SK-N-MC (cell line): ENCODE results near the gene PDLIM4.
A peak's percentile ranks its signal among the peaks of the same experiment; 100 is the strongest.

Source experiments
- DNase-seq: peaks from one replicate; pipeline ENCODE4 v3.0.0-alpha.2; 2011; ENCODE audit warnings: low read depth, low spot score
- H3K27ac ChIP-seq: fragments of 200-600 bp; sonication (generic); 2 replicates; pipeline ENCODE4 v1.5.1; 2016; ENCODE audit warnings: mixed run types
- H3K36me3 ChIP-seq: fragments of 200-600 bp; sonication (generic); 2 replicates; pipeline ENCODE4 v1.6.1; 2017; ENCODE audit warnings: antibody characterized with exemption, low read length, mixed read lengths; ENCODE audit not compliant: insufficient read depth
- H3K4me3 ChIP-seq: fragments of 200-600 bp; sonication (generic); 2 replicates; pipeline ENCODE4 v1.5.1; 2016
- H3K9ac ChIP-seq: fragments of 200-600 bp; sonication (generic); 2 replicates; pipeline ENCODE4 v1.8.0; 2017; ENCODE audit warnings: mixed run types, mixed read lengths; ENCODE audit not compliant: insufficient read length
- H3K9me3 ChIP-seq: fragments of 200-600 bp; sonication (generic); 2 replicates; pipeline ENCODE4 v1.6.1; 2017; ENCODE audit warnings: low read depth, mild to moderate bottlenecking, antibody characterized with exemption, low read length, moderate library complexity, mixed read lengths
- EZH2 ChIP-seq: fragments of 200-600 bp; sonication (generic); IDR thresholded peaks from one replicate; pipeline ENCODE4 v1.6.1; 2017; ENCODE audit warnings: antibody characterized with exemption
- FOXP2 ChIP-seq: optimal IDR thresholded peaks from 2 replicates; pipeline ENCODE3; 2011; ENCODE audit warnings: mild to moderate bottlenecking, moderate library complexity; ENCODE audit not compliant: insufficient read depth; ENCODE audit errors: extremely low read length, control extremely low read depth
- POLR2AphosphoS5 ChIP-seq: IDR thresholded peaks from 2 replicates; pipeline ENCODE4 v1.6.1; 2012; ENCODE audit warnings: mild to moderate bottlenecking, low read depth, low read length, borderline replicate concordance

The PDLIM4 gene

DNA sequence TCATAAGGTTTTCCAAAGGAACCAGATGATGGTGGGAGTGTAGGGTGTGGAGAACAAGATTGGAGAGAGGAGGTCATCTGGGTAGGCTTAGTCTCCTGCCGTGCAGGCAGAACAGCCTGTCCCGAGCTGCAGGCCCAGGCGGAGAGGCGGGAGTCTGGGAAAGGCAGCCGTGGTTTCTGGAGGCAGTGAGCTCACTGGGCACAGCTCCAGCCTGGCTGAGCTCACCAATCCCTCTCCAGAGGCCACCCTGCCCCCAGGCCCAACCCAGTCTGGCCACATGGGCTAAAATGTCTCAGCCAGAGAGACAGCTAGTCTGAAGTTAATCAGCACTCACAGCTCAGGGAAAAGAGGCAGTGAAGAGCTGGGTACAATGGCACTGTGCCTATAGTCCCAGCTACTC lies 42.2 kb upstream of the PDLIM4 start:
- no peaks in the 10 kb centered on the region for H3K36me3 ChIP-seq
- no peak overlapping the region for H3K9ac ChIP-seq
- no peak for TF ChIP-seq FOXP2
- no peak for TF ChIP-seq POLR2AphosphoS5
- TF ChIP-seq EZH2 = no peak
- H3K4me3 ChIP-seq = no peak overlapping the region
- H3K27ac ChIP-seq = no peak overlapping the region
- DNase-seq = no peak
- no peaks in the 10 kb centered on the region for H3K9me3 ChIP-seq

DNA sequence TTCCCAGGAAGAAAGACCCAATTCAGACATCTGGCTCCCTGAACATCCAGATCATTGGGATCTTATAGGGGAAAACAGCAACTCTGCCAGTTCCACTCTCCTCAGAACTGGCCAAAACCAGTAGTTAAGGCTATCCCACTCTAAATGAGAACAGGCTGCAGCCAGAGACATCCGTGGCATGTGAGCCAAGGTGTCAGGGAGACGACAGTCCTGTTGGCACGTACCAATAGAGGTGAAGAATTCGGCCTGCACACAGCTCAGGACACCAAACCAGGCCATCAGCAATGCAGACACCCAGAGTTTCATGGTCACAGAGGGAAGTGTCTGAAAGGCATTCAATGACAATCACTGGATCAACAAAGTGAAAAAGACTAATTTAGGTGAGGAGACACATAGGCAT lies 39.2 kb upstream of the PDLIM4 start:
- no peaks in the 10 kb centered on the region for H3K36me3 ChIP-seq
- no peak overlapping the region for H3K9ac ChIP-seq
- DNase-seq = no peak
- no peaks in the 10 kb centered on the region for H3K9me3 ChIP-seq
- TF ChIP-seq POLR2AphosphoS5 (no peak), EZH2 (no peak), FOXP2 (no peak)
- H3K27ac ChIP-seq = no peak overlapping the region
- H3K4me3 ChIP-seq = no peak overlapping the region

DNA sequence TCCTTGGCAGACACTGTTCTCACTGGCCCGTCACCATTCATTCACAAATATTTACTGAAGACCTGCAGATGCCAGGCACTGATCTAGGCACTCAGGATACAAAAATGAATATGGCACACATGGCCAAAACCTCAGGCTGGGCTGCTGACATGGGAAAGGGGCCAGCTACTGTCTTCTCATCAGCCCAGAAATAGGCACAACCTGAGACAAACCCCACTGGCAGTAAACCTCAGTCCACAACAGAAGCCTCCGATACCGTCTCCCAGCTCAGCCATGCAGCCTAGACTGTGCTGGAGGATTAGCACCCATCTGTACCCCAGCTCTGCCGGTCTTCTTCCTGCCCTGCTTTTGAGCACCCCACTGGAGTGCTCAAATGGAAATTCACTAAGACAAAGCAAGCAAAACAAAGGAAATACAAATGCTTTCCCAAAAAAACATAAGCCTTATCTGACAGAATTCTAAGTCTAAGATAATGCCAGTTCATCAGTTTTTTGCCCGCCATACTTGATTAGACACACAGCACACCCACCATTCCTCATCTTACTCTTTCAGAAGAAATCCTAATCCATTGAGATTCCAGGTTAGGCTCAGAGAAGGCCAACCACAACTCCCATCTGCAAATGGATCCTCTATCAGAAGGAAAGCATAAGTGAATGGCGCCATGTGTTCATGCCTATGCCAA lies 38.1 kb upstream of the PDLIM4 start:
- no peaks in the 10 kb centered on the region for H3K9me3 ChIP-seq
- no peak overlapping the region for H3K9ac ChIP-seq
- DNase-seq = no peak
- no peak overlapping the region for H3K4me3 ChIP-seq
- TF ChIP-seq POLR2AphosphoS5 = no peak
- H3K36me3 ChIP-seq = no peaks in the 10 kb centered on the region
- H3K27ac ChIP-seq = no peak overlapping the region

DNA sequence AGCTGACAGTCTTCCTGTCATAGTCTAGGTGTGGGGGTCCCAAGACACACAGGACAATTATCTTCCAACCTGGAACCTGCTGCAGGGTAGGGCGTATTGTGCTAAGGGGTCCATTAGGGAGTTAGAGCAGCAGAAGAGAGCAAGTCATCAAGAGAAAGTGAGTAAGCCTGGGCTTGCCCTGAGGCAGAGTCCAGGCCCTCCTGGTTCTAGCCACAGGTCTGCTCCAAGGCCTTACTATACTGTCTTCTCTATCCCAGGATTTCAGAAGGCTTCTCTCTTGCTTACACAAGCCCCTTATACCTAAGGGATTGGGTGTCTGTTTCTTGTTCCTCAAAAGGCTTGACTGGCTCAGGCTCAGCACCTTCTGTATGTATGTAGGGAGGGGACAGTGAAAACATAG lies 37.5 kb upstream of the PDLIM4 start:
- no peak overlapping the region for H3K27ac ChIP-seq
- no peaks in the 10 kb centered on the region for H3K9me3 ChIP-seq
- no peaks in the 10 kb centered on the region for H3K36me3 ChIP-seq
- TF ChIP-seq EZH2 (no peak), FOXP2 (no peak), POLR2AphosphoS5 (no peak)
- H3K9ac ChIP-seq = no peak overlapping the region
- DNase-seq = no peak
- H3K4me3 ChIP-seq = no peak overlapping the region

DNA sequence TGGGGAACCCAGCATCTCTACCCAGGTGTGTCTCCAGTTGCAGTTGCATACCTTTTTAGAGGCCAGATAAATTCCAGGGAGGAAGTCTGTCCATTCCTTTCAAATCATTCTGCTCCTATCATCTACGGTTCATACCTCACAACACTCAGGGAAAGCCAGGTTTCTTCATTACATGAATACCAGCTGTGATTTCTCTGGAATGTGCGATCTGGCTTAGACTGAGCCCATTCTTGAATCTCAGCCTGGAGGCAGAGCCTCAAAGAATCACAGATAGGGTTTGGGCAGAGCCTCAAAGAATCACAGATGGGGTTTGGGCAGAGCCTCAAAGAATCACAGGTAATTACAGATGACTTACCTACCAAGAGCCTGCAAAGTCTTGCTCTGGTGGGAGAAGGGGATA lies 37.0 kb upstream of the PDLIM4 start:
- Histone ChIP-seq H3K4me3 (no peak overlapping the region), H3K27ac (no peak overlapping the region), H3K36me3 (no peaks in the 10 kb centered on the region), H3K9me3 (no peaks in the 10 kb centered on the region), H3K9ac (no peak overlapping the region)
- DNase-seq = no peak
- TF ChIP-seq EZH2 (no peak), FOXP2 (no peak), POLR2AphosphoS5 (no peak)

DNA sequence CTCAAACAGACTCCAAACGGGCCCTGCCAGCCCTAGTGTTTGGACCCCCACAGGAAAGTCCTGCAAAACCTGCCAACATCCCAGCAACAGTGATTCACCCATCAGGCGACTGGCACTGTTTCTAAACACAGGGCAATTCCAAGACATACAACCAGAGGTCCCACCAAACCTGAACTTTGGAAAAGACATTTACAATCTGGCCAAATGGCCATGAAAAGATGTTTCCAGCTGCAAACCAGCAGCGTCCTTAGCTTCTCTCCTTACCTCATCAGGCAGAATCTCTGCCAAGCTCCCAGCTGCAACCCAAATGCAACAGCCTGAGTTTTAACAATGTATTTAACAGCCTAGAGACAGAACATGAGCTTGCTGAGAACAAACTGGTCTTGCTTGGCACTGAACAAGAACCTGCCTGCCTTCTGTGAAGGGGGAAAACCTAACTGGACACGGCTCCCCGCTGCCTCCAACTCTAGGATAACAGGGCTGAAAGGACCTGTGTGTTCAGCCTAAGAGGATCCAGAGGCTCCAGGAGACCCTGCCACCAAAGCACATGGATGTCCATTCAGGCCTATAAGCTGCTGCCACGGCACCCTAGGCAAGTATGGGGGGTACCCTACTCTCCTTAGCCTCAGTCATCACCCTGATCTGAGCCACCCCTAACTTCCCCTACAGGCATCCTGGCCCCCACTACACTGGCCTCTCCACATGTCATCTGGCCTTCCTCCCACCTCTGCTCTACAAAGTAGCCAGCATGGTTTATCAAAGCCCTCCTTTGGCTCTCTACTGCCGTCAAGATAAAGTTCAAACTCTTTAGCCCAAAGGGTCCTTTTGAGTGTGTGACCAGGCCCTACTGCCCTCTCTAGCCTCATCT lies 35.5 kb upstream of the PDLIM4 start:
- no peak overlapping the region for H3K27ac ChIP-seq
- no peaks in the 10 kb centered on the region for H3K9me3 ChIP-seq
- no peaks in the 10 kb centered on the region for H3K36me3 ChIP-seq
- H3K9ac ChIP-seq = no peak overlapping the region
- no peak overlapping the region for H3K4me3 ChIP-seq
- no peak for DNase-seq
- TF ChIP-seq EZH2 = no peak
- TF ChIP-seq FOXP2 = no peak
- no peak for TF ChIP-seq POLR2AphosphoS5

DNA sequence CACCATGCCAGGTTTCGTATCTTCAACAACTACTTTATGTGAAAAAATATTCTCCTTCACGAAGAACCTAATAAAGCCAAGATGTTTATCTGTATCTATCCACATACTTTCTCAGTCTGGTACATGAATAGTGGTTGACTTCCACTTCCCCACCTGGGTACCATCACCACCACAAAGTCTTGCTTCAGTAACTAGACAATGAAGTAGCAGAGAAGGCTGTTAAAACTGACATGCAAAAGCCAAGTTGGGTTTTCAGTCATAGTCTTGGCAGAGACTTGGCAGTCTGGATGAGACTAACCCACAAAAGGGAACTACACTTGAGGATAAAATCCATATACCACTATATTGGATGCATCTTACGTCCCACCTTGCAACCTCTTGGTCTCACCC lies 34.9 kb upstream of the PDLIM4 start:
- TF ChIP-seq EZH2 (no peak), POLR2AphosphoS5 (no peak), FOXP2 (no peak)
- H3K9ac ChIP-seq = no peak overlapping the region

DNA sequence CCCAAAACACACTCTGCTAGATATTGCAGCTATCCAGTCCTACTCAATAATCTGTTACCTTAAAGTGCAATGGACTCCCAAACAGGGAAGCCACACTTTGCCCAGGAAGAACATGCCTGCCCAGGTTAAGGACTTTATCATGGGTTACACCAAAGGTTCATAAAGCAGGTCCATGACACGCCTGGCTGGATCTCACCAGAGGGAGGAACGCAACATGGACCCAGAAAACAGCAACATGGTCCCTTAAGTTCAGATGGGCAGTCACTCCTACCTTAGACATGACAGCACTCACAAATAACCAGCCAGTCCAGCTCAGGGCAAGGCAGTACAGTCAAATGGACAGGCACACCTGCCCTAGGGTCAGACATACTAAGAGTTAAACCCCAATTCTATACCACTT lies 33.6 kb upstream of the PDLIM4 start:
- no peak overlapping the region for H3K9ac ChIP-seq
- no peak overlapping the region for H3K27ac ChIP-seq
- H3K9me3 ChIP-seq = no peaks in the 10 kb centered on the region
- H3K4me3 ChIP-seq = no peak overlapping the region
- no peak for TF ChIP-seq EZH2
- TF ChIP-seq POLR2AphosphoS5 = no peak
- TF ChIP-seq FOXP2 = no peak
- H3K36me3 ChIP-seq = no peaks in the 10 kb centered on the region
- no peak for DNase-seq

More for the DNA sequence above, 34.9 kb upstream of the PDLIM4 start:
- no peak for DNase-seq
- Histone ChIP-seq H3K4me3 (no peak overlapping the region), H3K27ac (no peak overlapping the region), H3K36me3 (no peaks in the 10 kb centered on the region), H3K9me3 (no peaks in the 10 kb centered on the region)

DNA sequence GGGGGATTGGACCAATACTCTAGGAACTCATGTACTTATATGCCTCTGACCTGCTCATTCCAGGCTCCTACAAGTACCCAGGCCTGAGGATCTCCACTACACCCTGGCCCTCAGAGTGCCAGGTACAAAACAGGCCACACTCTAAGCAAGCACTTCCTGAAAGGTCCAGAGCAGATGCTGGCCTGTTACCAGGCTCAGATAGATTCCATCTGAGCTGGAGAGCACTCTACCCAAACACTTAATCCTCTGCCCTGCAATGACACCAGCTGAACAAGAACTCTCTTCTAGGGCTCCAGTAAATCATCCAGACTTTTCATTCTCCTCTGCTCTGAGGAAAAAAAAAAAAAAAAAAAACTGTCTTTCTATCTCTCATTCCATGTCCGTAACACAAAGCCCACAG lies 32.8 kb upstream of the PDLIM4 start:
- peak overlapping the region; percentile 23; the same call in 1 of the 2 replicates for H3K4me3 ChIP-seq
- DNase-seq = no peak

More for the DNA sequence above, 32.8 kb upstream of the PDLIM4 start:
- H3K36me3 ChIP-seq = no peaks in the 10 kb centered on the region
- H3K9ac ChIP-seq = no peak overlapping the region
- TF ChIP-seq EZH2 (no peak), FOXP2 (no peak), POLR2AphosphoS5 (no peak)
- H3K9me3 ChIP-seq = no peaks in the 10 kb centered on the region
- H3K27ac ChIP-seq = peak overlapping the region; percentile 73
